ENCODE data around the gene WDR88.

The WDR88 gene

GRCh38 chr19:33139165-33139564 lies 7.3 kb downstream of the WDR88 start:
- Histone ChIP-seq H2AFZ (ENCODE audit: low read length) (no peak overlapping the region), H3K27ac (ENCODE audit: low read depth, low read length, poor library complexity, severe bottlenecking) (no peak overlapping the region), H3K9me3 (ENCODE audit: low read length) (no peaks in the 10 kb centered on the region), H3K4me3 (ENCODE audit: low read depth, low read length, poor library complexity, severe bottlenecking) (no peak overlapping the region), H4K20me1 (ENCODE audit: insufficient read depth, low read length) (no peaks in the 10 kb centered on the region), H3F3A (ENCODE audit: insufficient read depth, low read length) (no peaks in the 10 kb centered on the region), H3K4me1 (ENCODE audit: insufficient read depth, low read length, severe bottlenecking) (no peaks in the 10 kb centered on the region), H3K9me2 (ENCODE audit: low read depth, low read length) (no peaks in the 10 kb centered on the region), H3K36me3 (ENCODE audit: insufficient read depth, low read length) (no peaks in the 10 kb centered on the region), H3K4me2 (ENCODE audit: low read length) (no peak overlapping the region), H3K79me2 (ENCODE audit: insufficient read depth, low read length) (no peaks in the 10 kb centered on the region), H3K27me3 (ENCODE audit: insufficient read depth, low read length) (no peaks in the 10 kb centered on the region), H3K9ac (ENCODE audit: low read length) (no peak overlapping the region)
- TF ChIP-seq CTCF (IDR thresholded peaks at IDR 0.05; ENCODE audit: low read length) (no peak), EZH2 (IDR thresholded peaks at IDR 0.05; ENCODE audit: borderline replicate concordance, low read length) (no peak)

- Histone ChIP-seq H3K4me2 (ENCODE audit: low read length) (peak overlapping the region; percentile 26; the same call in 1 of the 2 replicates), H3K9me3 (ENCODE audit: low read length) (no peaks in the 10 kb centered on the region), H3K79me2 (ENCODE audit: insufficient read depth, low read length) (no peaks in the 10 kb centered on the region), H3K27me3 (ENCODE audit: insufficient read depth, low read length) (no peaks in the 10 kb centered on the region), H3K9ac (ENCODE audit: low read length) (no peak overlapping the region), H3F3A (ENCODE audit: insufficient read depth, low read length) (no peaks in the 10 kb centered on the region), H3K36me3 (ENCODE audit: insufficient read depth, low read length) (no peaks in the 10 kb centered on the region), H3K27ac (ENCODE audit: low read depth, low read length, poor library complexity, severe bottlenecking) (no peak overlapping the region), H3K4me3 (ENCODE audit: low read depth, low read length, poor library complexity, severe bottlenecking) (peak overlapping the region; percentile 19), H3K4me1 (ENCODE audit: insufficient read depth, low read length, severe bottlenecking) (no peaks in the 10 kb centered on the region), H3K9me2 (ENCODE audit: low read depth, low read length) (no peaks in the 10 kb centered on the region), H2AFZ (ENCODE audit: low read length) (no peak overlapping the region), H4K20me1 (ENCODE audit: insufficient read depth, low read length) (no peaks in the 10 kb centered on the region)
- TF ChIP-seq CTCF (IDR thresholded peaks at IDR 0.05; ENCODE audit: low read length) (peak; percentile 94), EZH2 (IDR thresholded peaks at IDR 0.05; ENCODE audit: borderline replicate concordance, low read length) (no peak)
These were observed 12.0 kb downstream of the WDR88 start for GRCh38 chr19:33143897-33144405.

GRCh38 chr19:33146209-33146608 lies 14.3 kb downstream of the WDR88 start:
- Histone ChIP-seq H3K27me3 (ENCODE audit: insufficient read depth, low read length) (no peaks in the 10 kb centered on the region), H3K79me2 (ENCODE audit: insufficient read depth, low read length) (no peaks in the 10 kb centered on the region), H3K36me3 (ENCODE audit: insufficient read depth, low read length) (no peaks in the 10 kb centered on the region), H3K9ac (ENCODE audit: low read length) (no peak overlapping the region), H3K4me3 (ENCODE audit: low read depth, low read length, poor library complexity, severe bottlenecking) (no peak overlapping the region), H3K9me2 (ENCODE audit: low read depth, low read length) (no peaks in the 10 kb centered on the region), H2AFZ (ENCODE audit: low read length) (no peak overlapping the region), H4K20me1 (ENCODE audit: insufficient read depth, low read length) (no peaks in the 10 kb centered on the region), H3K4me2 (ENCODE audit: low read length) (no peak overlapping the region), H3K9me3 (ENCODE audit: low read length) (no peaks in the 10 kb centered on the region), H3F3A (ENCODE audit: insufficient read depth, low read length) (no peaks in the 10 kb centered on the region), H3K27ac (ENCODE audit: low read depth, low read length, poor library complexity, severe bottlenecking) (no peak overlapping the region), H3K4me1 (ENCODE audit: insufficient read depth, low read length, severe bottlenecking) (no peaks in the 10 kb centered on the region)
- TF ChIP-seq EZH2 (IDR thresholded peaks at IDR 0.05; ENCODE audit: borderline replicate concordance, low read length): no peak
- TF ChIP-seq CTCF (IDR thresholded peaks at IDR 0.05; ENCODE audit: low read length): no peak
